GM18951 (cell line): ENCODE measurements around the gene TCIRG1.

Experiments used
- POLR2A ChIP-seq: IDR thresholded peaks from 4 replicates; pipeline ENCODE4 v1.6.1; 2011; ENCODE audit warnings: mild to moderate bottlenecking; ENCODE audit not compliant: insufficient read length, insufficient read depth; ENCODE audit errors: extremely low read depth
- in situ Hi-C: fragments of 300-500 bp; cut with MboI; formaldehyde crosslinking; loops from one replicate; pipeline ENCODE4 v1.12.0; 2022; ENCODE audit warnings: low sequenced_read_pairs, mixed read lengths, inconsistent platforms; ENCODE audit not compliant: unreplicated experiment

Gene TCIRG1

DNA sequence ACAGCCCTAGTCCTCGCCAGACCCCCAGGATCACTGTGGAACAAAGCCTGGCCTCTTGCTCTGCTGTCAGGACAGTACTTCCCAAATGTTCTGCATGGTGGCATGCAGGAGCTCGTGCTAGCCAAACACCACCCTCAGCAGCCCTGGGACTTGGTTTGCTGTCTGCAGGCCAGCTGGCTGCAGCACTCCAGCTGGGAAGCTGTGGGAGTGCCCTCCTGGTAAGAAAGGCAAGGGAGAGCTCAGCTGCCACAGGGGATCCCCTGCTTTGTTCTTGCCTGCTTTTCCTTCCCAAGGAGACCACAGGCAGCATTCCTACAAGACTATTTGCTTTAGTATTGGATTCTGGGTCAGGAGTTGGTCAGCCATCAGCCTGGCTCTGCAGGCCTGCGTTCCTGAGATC is 27.9 kb downstream of the TCIRG1 start:
- TF ChIP-seq POLR2A, result no peak
- in situ Hi-C loops, result no loop called here

DNA sequence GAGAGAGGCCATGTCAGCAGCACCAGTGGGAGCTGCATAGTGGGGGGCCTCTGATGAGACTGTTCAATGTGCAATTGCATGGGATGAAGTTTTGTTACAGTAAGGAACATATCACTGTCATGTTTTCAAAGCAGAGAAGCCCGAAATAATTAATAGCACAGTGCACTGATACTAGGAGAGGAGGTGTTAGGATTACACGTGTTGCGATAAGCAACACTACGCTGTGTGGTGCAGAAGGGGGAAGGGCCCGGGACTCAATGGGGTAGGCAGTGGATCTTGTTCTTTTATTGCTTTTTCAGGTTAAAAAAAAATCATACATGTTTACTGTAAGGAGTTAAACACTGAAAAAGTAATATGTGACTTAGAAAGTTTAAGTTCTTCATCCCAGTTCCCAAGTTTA is 29.2 kb downstream of the TCIRG1 start:
- TF ChIP-seq POLR2A, result no peak
- in situ Hi-C loops, result no loop called here

DNA sequence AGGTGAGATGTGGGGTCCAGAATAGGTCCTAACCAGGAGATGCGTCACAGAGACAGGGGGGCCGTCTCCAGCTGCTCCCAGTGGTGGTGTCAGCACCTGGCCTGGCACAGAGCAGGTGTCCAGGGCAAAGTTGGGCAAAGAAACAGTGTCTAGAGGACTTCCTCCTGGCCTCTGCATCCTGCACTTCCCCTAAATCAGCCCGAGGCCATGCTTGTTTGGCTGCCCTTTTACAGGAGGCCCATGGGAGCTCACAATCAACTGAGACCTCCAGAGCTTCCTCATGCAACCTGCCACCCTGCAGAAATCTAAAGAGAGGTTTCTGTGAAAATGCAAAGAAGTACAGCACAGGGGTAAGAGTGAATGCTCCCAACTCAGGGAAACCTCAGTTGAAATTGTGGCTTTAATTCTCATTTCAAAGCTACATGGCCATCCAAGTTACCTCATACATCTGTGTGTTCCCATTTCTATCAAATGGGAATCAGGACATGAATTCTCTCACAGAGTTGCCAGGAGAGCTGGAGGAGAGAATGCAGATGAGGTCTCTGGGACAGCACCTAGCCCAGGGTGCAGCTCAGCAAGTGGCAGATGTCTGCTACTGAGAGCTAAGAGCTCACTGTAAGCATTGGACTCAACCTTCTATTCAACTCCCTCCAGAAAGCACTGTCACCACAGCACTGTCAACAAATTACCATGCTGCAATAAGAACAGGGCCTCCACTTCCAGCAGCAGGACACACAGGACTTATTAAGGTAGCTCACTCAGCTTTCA is 32.6 kb downstream of the TCIRG1 start:
- TF ChIP-seq POLR2A, result no peak
- in situ Hi-C loops, result no loop called here

DNA sequence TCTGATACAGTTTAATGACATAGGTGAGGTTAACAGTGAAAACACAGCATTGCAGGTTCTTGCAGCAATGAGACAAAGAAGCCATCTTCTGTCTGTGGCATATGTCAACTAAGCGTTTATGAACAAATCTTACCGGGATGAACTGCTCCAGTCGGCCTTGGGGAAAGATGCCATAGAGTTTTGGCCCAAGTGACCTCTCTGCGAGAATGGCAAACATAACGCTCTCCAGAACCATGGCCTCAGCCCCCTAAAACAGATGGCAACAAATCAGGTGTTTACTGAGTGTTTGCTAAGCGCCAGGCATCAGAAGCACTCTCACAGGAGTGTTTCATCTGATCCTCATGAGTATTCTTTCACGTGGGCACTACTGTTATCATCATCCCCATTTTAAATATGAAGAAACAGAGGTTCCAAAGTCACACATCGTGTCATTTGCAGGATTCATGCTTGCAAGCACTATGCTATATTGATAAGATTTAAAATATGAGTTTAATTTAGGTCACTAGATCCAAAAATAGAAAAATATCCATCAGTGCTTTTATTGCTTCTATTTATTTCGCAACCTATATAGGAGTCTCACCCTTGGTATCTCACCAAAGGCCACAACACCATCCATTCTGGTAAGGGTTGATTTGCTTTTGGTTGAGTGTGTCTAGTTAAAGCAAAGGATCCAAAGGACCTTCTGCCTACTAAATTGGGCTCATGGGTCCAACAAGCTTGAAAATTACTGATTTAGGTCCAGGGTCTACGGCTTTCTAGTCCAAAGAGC is 35.9 kb downstream of the TCIRG1 start:
- no peak for TF ChIP-seq POLR2A
- in situ Hi-C loops, result no loop called here

DNA sequence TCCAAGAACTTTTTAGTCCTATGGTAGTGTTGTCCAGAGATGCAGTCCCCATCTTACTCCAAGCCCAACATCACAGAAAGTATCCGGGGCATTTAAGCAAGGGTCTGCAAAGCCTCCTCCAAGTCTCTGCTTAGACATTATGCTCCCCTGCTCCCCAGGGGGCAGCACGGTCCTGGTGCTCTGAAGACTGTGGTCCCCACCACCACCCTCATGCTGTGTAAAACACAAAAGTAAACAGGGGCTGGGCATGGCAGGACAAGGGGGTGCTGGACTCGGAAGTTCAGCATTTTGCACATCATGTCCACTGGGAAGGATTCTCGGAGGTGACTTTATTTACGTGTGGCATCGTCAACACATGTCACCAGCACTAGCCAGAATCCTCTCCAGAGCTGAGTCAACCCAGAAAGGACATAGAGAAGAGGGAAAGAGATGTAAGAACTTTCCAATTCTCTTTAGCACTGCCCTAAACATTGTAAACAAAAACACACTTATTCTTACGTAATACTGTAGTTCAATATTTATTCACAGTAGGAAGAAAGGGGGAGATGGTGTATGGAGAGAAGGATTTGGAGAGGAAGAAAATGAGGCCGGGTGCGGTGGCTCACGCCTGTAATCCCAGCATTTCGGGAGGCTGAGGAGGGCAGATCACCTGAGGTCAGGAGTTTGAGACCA is 37.7 kb downstream of the TCIRG1 start:
- TF ChIP-seq POLR2A, result no peak
- in situ Hi-C loops, result no loop called here

DNA sequence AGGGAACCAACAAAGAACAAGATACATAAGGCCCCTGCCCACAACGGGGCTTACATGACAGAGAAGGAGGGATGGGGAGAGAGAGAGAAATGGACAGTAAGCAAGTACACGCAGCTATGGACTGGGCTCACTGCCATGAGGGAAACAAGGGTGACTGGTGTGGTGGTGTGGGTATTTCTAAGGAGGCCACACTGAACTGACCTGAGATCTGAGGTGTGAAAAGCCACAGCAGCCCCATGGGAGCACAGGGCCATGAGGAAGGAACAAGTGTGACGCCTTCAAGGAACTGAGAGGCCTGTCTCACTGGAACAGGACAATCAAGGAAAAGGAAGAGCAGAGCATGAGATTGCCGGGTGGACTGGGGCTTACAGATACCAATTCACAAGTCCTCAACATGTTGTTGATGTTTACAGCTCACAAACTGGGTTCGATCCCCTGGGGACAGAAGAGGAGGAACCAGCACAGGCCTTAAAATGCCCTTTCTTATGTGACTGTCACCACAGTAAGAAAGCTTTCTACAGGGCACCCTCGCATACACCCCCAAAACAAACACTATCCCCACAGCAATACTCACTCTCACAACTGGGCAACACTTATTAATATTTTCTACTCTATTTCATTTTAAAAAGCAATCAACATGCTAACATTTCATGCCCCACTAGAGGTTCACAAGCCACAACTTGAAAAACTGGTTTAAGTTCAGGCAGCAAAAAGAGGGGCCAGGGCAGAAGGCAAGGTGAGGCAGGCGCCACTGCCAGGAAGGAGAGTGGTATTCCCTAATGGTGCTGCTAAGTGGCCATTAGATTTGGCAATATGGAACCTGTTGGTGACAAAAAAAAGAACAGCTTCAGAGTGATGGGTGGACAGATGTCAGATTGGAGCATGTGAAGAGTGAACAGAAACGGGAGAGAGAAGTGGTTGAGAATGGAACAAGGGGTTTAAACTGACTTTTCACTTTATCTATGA is 39.1 kb downstream of the TCIRG1 start:
- in situ Hi-C loops, result no loop called here
- no peak for TF ChIP-seq POLR2A

DNA sequence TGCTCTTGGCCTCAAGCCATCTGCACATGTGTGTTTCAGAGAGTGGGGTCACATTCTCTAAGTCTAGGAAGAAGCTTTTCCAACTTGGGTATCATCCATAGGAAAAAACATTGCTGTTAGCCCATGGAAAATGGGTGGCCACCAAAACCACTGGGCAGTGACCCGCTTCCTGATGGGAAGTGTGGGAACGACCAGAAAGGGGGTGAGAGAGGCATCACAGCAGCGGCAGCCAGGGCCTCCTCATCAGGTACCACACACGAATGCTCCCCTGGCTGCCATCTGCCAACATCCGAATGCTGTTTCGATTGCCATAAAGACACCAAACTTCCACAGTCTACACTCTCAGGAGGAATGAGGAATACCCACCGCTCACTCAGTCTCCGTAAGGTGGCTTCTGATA is 42.0 kb downstream of the TCIRG1 start:
- in situ Hi-C loops, result no loop called here
- TF ChIP-seq POLR2A, result no peak

DNA sequence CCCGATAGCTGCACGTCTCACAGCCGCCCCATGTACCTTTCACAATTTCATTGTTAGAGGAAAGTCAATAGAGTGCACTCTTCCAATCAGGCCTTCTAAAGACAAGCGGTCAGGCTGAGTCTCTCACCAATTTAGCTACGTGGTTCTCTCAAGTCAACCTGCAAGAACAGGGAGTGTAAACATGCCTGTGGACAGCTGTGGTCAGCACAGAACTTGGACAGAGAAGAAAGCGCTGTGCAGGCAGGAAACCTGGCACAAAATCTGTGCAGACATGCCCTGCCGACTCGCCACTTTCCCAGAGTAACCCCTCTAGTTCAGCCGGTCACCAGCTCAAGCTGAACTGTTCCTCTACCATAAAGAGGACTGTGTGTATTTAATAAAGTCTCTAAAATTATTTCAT is 42.9 kb downstream of the TCIRG1 start:
- no peak for TF ChIP-seq POLR2A
- in situ Hi-C loops, result no loop called here

DNA sequence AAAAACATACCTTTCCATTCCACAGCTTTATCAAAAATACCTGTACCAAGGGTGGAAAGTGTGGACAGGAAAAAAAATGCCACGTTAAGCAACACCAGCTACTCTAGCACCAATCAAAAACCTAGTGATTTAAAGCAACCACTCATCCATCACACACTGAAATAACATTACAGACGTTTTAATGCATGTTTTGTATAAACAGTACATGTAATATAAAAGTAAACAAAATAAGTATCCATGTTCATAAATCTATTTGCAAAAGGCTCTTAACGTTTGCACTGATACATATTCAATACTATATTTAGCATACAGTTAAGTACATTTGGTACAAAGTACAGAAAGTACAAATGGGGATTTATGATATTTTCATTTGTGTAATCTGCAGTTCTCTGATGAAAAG is 43.7 kb downstream of the TCIRG1 start:
- in situ Hi-C loops, result no loop called here
- TF ChIP-seq POLR2A, result no peak

DNA sequence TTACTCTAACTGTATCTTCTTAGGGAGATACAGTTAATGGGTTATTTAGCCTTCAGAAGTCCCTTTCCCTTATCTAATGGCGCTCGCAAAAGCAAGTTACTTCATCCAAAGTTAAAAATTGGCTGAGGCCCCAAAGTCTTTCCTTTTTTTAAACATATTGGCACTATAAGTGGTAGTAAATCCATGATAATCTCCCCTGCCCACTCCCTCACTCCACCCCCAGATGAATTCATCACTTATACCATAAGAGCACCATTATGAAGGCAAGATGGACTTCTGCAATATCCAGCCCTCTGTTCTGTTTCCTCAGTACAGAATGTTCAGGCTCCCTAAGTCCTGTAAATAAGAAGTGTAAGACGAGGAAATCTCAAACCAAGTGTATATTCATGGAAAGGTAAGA is 44.7 kb downstream of the TCIRG1 start:
- no peak for TF ChIP-seq POLR2A
- in situ Hi-C loops, result no loop called here

DNA sequence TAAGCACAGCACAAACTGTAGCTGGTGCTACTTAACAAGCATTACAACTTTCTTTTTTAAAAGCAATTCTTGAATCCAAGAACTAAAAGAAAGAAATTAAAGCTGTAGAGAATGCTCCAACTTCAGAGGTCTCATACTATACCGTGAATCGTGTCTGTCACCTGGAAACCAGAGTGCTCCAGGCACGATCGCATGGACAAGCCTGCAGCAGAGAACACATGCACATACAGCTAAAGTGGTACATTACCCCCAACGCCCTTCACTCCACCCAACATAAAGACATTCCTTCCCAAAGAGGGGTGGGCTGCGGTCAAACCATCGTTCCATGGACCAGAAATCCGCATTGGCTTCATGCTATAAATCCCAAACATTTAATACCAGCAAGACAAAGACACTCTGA is 50.9 kb downstream of the TCIRG1 start:
- TF ChIP-seq POLR2A, result no peak
- in situ Hi-C loops, result no loop called here

DNA sequence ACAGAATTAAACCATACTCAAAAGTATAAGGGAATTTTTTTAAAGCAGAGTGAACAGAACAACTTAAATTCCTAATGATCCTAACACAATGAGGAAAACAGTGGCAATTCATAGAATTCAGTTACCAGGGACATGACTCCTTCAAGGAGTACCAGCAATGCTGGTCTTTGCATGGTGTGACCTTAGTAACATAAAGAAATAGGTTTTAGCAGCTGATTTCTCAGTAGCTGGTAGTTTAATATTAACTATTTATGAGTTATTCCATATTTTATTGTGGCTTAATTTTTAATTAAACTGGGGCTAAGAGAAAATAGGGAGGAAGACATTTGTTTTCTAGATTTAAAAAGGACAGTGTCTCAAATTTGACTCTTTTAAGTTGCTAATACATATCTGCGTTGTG is 51.5 kb downstream of the TCIRG1 start:
- in situ Hi-C loops, result no loop called here
- no peak for TF ChIP-seq POLR2A

DNA sequence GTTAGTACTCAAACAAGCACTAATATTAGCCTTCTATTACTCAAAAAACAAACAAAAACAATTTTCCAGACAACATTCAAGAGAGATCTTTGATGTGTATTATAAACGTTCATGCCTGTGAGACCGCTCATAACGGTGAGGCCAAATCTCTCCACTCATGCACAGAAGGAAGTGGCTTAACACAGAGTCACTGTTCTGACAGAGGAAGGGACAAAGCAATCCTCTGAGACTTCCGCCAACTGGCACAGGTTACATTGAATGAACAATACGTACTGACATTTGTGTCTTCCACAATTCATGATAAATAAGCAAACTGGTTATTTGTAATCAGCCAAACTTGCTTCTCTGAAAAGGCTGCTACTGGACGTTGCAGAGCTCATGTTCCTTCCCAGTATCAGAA is 51.9 kb downstream of the TCIRG1 start:
- no peak for TF ChIP-seq POLR2A
- in situ Hi-C loops, result no loop called here
